Stomach smooth muscle (tissue), 2 donors: ENCODE measurements around the gene ZNF423.
A peak's percentile ranks its signal among the peaks of the same experiment; 100 is the strongest.

Experiments used
- H3K27ac ChIP-seq: one replicate; pipeline ENCODE4 v1.7.0; 2013; ENCODE audit warnings: mild to moderate bottlenecking, low read length, inconsistent platforms
- H3K27me3 ChIP-seq, 2 donors: one replicate each; pipeline ENCODE4 v1.7.0; 2013; ENCODE audit warnings: low read length in 2 of 2; ENCODE audit not compliant: insufficient read depth in 2 of 2, control insufficient read depth in 1 of 2
- H3K36me3 ChIP-seq, 2 donors: one replicate each; pipeline ENCODE4 v1.7.0; 2013; ENCODE audit warnings: low read length in 2 of 2; ENCODE audit not compliant: control insufficient read depth in 2 of 2, insufficient read depth in 2 of 2
- H3K4me1 ChIP-seq: one replicate; pipeline ENCODE4 v1.7.0; 2013; ENCODE audit warnings: low read length; ENCODE audit not compliant: control insufficient read depth, insufficient read depth
- H3K4me3 ChIP-seq, 2 donors: one replicate each; pipeline ENCODE4 v1.7.0; 2013; ENCODE audit warnings: low read length in 2 of 2
- H3K9ac ChIP-seq, 2 donors: one replicate each; pipeline ENCODE4 v1.7.0; 2013; ENCODE audit warnings: low read length in 2 of 2, mild to moderate bottlenecking in 1 of 2
- H3K9me3 ChIP-seq, 2 donors: one replicate each; pipeline ENCODE4 v1.7.0; 2013; ENCODE audit warnings: low read length in 2 of 2; ENCODE audit not compliant: control insufficient read depth in 2 of 2
- donor health status: healthy.
- donor health status: Pancreatic carcinoma.

The ZNF423 gene

DNA sequence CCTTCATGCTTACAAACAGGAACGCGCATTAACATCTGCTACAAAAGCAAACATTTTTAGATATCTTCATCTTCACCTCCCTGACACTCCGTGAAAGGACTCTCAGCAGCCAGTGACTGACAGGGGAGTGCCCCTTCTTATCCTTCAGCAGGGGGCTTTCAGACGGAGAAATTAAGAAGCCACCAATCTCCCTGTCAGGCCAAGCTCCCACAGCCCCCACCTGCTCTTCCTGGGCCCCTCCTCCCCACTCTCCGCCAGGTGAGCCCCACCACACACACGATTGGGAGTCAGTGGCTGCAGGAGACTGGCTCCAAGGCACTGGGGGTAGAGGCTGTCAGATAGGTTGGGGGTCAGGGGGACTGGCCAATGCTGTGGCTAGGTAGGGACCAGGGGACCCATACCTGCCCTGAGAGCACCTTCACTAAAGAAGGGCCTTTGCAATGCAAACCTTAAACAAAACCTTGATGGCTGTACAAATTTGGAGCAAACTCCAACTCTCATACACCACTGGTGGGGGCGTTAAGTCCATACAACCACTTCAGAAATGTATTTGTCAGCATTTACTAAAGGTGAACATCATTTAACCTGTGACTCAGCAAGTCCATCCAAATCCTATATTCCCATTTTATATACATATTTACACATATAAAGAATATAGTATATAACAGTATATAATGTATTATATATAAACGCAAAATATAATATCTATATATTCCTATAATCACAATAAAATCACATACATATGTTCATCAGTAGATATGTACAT is 232.2 kb downstream of the ZNF423 start:
- Histone ChIP-seq H3K36me3 (peaks cover 0 to 3% of the 10 kb centered on the region in 2 donors), H3K27ac (no peak overlapping the region), H3K4me3 (no peak overlapping the region), H3K9ac (no peak overlapping the region), H3K4me1 (peaks cover 26% of the 10 kb centered on the region), H3K9me3 (no peaks in the 10 kb centered on the region), H3K27me3 (no peaks in the 10 kb centered on the region)

DNA sequence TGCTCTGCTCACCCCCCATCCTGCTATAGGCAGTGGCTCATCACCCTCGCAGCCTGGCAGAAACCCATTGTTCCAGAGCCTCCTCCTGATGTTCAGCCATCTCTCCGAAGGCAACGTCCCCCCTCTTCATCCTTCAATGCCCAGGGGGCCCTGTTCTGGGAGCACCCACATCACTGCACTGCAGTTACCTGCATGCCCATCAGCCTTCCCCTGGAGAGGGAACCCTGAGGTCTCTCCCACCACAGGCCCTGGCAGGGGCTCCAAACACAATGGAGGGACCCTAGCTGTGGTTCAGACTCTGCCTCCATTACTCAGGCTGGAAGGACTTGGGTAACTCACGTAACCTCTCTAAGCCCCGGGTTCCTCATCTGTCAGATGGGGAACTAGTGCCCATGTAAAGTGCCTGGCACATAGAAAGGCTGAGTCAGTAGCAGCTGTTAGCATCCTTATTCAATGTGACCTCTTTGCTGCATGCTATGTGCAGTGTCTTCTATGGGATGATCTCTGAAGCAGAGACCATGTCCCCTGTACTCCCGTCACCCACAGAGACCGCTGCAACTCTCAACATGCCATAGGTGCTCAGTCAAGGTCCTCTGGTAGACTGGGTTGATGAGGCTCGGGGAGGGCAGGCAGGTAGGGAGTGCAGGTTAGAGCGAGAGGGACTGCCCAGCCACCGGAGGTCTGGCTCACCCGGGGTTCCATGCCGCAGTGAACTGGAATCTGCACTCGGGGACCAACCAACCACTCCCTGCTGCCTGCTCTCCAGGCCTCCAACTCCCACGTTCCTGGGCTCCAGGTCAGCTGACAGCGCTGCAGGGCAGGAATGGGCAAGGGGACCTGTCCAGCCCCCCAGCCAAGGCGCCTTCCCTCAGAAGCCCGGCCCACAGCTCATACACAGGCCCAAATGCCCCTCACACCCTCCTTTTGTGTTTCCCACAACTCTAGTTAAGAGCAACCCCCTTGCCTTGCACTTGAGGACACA is 233.2 kb downstream of the ZNF423 start:
- H3K4me1 ChIP-seq: peaks cover 26% of the 10 kb centered on the region

DNA sequence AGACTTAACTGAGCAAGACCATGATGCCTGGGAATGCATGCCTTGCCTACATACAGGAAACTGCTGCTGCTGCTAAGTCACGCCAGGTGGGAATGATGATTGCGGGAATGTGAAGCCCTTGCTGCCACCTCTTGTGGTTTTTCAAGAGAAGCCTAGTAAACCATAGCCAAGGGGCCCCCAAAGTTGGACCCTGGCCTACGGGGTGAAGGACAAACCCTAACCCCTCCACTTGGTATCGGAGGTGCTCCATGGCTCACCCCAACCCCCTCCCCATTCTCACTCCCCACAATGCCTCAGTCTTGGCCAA is 233.9 kb downstream of the ZNF423 start:
- H3K9ac ChIP-seq: no peak overlapping the region

More for the DNA sequence above, 233.2 kb downstream of the ZNF423 start:
- H3K4me3 ChIP-seq: no peak overlapping the region
- H3K9ac ChIP-seq: no peak overlapping the region
- no peaks in the 10 kb centered on the region for H3K9me3 ChIP-seq
- peaks cover 2 to 3% of the 10 kb centered on the region in 2 donors for H3K36me3 ChIP-seq
- H3K27me3 ChIP-seq: no peaks in the 10 kb centered on the region
- H3K27ac ChIP-seq: no peak overlapping the region

DNA sequence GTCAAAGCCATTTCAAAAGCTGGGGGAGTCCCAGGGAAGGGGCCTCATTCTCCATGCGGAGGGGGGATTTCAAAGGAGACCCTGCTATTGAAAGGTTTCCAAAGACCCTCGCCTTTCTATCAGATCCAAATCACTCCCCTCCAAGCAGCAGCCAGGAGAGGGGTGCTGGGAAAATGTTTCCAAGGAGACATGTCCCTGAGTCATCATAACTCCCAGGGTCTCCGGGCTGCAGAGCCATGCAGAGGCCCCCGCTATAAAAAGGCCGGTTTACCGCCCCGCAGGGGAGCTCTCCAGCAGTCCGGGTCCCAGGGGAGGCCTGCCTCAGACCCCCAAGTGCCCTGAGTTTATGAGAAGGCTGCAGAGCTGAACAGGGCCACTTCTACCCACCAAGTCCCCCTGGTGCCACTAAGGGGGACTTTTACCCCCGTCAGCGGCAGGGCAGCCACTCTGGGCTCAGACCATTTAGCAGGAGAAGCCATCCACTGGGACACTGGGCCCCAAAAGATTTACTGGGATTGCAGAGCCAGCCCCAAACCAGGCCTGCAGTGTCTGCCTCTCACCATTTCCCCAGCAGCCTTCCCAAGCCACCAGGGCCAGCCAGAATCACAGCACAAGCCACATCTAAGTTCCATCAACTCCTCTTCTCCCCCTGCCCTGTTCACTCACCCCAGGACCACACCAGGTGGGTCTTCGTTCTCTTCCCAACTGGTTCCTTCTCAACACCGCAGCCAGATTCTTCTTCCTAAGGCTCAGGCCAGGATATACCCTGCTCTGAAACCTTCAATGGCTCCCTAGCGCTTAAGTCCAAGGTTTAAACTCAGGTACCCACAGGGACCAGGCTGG is 234.4 kb downstream of the ZNF423 start:
- Histone ChIP-seq H3K36me3 (peaks cover 2 to 3% of the 10 kb centered on the region in 2 donors), H3K9me3 (no peaks in the 10 kb centered on the region), H3K9ac (peak overlapping the region in 1 of 2 donors; percentile 62), H3K27me3 (no peaks in the 10 kb centered on the region), H3K4me1 (peaks cover 29% of the 10 kb centered on the region), H3K27ac (peak overlapping the region; percentile 87), H3K4me3 (no peak overlapping the region)

More for the DNA sequence above, 233.9 kb downstream of the ZNF423 start:
- no peak overlapping the region for H3K27ac ChIP-seq
- H3K36me3 ChIP-seq: peaks cover 2 to 3% of the 10 kb centered on the region in 2 donors
- H3K9me3 ChIP-seq: no peaks in the 10 kb centered on the region
- no peaks in the 10 kb centered on the region for H3K27me3 ChIP-seq
- H3K4me3 ChIP-seq: no peak overlapping the region
- H3K4me1 ChIP-seq: peaks cover 29% of the 10 kb centered on the region

DNA sequence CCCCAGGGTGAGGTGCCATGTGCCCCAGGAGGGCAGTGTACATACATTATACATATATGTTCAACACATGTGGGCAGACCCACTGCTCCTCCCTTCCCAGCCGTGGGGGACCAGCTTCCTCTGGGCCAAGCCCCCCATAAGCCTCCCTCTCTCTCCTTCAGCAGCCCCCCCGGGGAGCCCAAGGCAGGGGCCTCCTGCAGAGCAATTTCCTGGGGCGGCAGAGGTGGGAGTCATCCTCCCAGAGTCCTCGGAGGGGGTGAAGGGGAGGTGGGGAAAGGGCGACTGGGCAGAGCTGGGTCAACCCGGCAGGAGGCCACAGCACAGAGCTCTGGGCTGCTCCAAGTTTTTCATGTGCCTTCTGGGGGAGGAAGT is 235.1 kb downstream of the ZNF423 start:
- Histone ChIP-seq H3K4me1 (peaks cover 29% of the 10 kb centered on the region), H3K4me3 (no peak overlapping the region), H3K27ac (peak overlapping the region; percentile 87), H3K36me3 (peaks cover 2 to 3% of the 10 kb centered on the region in 2 donors), H3K9me3 (no peaks in the 10 kb centered on the region), H3K27me3 (no peaks in the 10 kb centered on the region), H3K9ac (peak overlapping the region in 1 of 2 donors; percentile 62)

GRCh38 chr16:49620158-49620868 is 235.6 kb downstream of the ZNF423 start:
- peak overlapping the region in 1 of 2 donors; percentile 22 for H3K4me3 ChIP-seq
- H3K4me1 ChIP-seq: peaks cover 27% of the 10 kb centered on the region
- H3K36me3 ChIP-seq: peaks cover 1 to 2% of the 10 kb centered on the region in 2 donors
- no peaks in the 10 kb centered on the region for H3K9me3 ChIP-seq
- peak overlapping the region; percentile 58 to 62 for H3K9ac ChIP-seq
- H3K27ac ChIP-seq: peak overlapping the region; percentile 87
- H3K27me3 ChIP-seq: no peaks in the 10 kb centered on the region

GRCh38 chr16:49619811-49620157 is 236.1 kb downstream of the ZNF423 start:
- H3K27ac ChIP-seq: peak overlapping the region; percentile 87
- peaks cover 26% of the 10 kb centered on the region for H3K4me1 ChIP-seq
- H3K9me3 ChIP-seq: no peaks in the 10 kb centered on the region

DNA sequence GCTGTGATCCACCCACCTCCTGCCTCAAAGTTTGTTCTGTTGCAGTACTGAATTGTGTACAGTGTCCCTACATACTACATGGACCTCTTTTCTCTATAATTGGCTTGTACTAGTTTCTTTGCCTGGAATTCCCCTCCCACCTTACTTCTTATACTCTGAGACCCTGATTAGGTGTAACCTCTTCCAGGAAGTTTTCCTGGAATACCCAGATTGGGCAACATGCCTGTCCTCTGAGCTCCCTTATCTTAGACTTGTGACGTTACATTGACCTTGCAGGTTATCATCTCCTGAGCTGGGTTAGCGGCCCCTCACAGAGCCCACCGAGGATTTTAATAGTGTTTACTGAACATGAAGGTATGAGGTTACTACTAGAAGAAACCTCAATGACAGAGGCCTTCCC is 237.0 kb downstream of the ZNF423 start:
- Histone ChIP-seq H3K4me1 (peaks cover 26% of the 10 kb centered on the region), H3K27me3 (no peaks in the 10 kb centered on the region), H3K9ac (peak overlapping the region in 1 of 2 donors; percentile 62), H3K4me3 (no peak overlapping the region), H3K27ac (peak overlapping the region; percentile 87), H3K9me3 (no peaks in the 10 kb centered on the region), H3K36me3 (peaks cover 0 to 2% of the 10 kb centered on the region in 2 donors)

More at GRCh38 chr16:49619811-49620157, 236.1 kb downstream of the ZNF423 start:
- Histone ChIP-seq H3K36me3 (peaks cover 0 to 2% of the 10 kb centered on the region in 2 donors), H3K4me3 (no peak overlapping the region), H3K27me3 (no peaks in the 10 kb centered on the region), H3K9ac (peak overlapping the region in 1 of 2 donors; percentile 62)

GRCh38 chr16:49617710-49618330 is 238.1 kb downstream of the ZNF423 start:
- no peaks in the 10 kb centered on the region for H3K27me3 ChIP-seq
- peaks cover 26% of the 10 kb centered on the region for H3K4me1 ChIP-seq
- H3K27ac ChIP-seq: no peak overlapping the region
- no peak overlapping the region for H3K9ac ChIP-seq
- no peak overlapping the region for H3K4me3 ChIP-seq
- H3K9me3 ChIP-seq: no peaks in the 10 kb centered on the region
- peaks cover 0 to 2% of the 10 kb centered on the region in 2 donors for H3K36me3 ChIP-seq
